ENCODE results near the gene ZNF512B.
A peak's percentile ranks its signal among the peaks of the same experiment; 100 is the strongest.
"Not testable (repeated sequence)": the region's sequence is repeated elsewhere in the genome, so short reads cannot be mapped to it uniquely, and the experiment has no call there.

The ZNF512B gene

DNA sequence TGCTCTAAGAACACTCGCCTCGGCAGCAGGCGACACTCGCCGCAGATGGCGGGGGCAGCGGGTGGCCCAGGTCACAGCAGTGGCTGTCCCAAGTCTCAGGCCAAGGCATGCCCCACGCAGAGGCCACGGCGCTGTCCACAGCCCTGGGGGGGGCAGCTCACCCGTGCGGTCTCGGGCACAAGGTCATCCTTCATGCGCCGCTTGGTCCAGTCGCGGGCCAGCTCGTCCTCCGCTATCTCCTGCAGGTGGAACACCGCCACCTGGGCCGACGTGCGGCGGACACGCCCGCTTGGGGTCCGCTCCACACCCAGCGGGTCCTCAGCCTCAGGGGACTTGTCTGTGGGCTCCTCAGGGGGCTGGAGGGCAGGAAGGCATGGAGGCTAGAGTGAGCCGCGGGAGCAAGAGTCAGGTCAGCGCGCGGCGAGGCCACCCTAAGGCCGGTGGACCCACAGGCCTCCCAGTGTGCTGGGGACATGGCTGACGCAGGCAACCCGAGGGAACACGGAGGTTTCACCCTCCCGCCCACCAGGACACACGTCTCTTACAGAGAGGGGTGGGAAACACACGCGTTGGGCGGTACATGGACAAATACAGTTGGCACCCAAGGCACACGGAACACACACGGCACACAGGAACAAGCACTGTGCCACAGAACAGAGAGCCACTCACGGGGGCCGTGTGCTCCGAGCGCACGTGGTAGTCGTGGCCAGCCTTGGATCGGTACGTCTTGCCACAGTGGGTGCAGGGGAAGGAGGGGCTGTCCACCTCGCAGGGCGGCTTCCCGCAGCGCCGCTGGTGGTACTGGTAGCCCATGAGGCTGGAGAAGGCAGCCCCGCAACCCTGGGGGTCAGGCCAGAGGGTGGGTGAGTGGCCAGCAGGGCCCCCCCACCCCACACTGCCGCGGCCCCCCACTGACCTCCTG, 7.0 kb downstream of the ZNF512B start:
- no peak for DNase-seq (ENCODE audit: low read depth in 2 of 2)

DNA sequence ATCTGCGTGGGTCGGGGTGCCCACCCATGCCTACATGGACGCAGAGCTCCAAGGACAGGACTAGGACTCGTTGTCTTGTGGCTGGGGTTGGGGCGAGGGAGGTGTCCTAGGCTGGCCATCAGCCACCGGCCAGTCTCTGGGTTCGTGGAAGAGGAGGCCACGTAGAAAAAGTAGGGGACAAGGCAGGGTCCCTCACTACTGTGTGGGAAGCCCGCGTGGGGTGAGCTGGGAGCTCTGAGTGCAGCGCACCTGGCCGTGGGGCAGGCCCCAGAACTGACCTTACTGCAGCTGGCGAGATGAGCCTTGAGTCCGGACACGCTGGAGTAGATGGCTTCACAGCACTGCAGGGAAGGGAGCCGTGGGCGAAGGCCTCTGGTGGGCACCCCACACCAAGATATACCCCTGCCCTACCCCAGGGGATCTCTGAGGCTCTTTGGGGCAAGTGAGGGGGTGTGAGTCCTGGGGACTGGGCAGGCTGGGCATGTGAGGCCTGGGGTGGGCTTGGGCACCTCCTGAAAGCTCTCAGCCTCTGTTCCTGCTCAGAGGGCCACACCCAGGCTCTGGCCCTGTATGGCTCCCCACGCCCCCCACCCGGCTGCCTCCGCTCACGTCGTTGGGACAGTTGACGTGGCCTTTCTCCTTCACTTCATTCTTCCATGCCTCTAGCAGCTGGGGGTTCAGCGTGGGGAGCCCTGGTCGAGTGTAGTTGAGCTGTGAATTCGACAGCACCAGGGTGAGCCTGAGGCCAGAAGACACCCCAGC, 7.9 kb downstream of the ZNF512B start:
- DNase-seq (ENCODE audit: low read depth in 2 of 2), result no peak

DNA sequence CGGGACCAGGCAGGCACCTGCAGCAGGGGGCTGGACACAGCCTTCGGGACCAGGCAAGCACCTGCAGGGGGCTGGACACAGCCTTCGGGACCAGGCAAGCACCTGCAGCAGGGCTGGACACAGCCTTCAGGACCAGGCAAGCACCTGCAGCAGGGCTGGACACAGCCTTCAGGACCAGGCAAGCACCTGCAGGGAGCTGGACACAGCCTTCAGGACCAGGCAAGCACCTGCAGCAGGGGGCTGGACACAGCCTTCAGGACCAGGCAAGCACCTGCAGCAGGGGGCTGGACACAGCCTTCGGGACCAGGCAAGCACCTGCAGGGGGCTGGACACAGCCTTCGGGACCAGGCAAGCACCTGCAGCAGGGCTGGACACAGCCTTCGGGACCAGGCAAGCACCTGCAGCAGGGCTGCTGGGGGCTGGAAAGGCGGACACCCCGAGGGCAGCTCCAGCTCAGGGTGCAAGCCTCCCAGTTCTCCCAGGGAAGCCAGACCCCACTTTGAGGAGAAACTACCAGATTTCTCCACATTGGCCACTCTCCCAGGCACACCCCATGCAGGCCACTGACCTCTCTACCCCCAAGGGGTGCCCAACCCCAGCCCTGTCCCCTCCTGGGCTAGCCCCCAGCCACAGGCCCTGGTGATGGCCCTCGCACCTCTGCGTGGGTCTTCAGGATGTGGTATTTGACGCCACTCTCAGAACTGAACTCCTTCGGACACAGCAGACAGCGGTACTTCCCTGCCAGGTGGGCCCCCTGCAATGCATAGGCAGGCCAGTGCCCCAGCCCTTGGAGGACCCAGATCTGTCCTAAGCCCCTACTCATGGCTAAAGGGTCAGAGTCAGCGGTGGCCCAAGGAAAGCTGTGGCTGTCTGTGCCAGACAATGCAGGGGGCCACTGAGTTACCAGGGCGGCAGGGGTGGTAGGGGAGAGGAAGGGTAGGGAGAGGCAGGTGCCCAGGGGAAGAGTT, 8.8 kb downstream of the ZNF512B start:
- DNase-seq (ENCODE audit: low read depth in 2 of 2), result not testable (repeated sequence)

DNA sequence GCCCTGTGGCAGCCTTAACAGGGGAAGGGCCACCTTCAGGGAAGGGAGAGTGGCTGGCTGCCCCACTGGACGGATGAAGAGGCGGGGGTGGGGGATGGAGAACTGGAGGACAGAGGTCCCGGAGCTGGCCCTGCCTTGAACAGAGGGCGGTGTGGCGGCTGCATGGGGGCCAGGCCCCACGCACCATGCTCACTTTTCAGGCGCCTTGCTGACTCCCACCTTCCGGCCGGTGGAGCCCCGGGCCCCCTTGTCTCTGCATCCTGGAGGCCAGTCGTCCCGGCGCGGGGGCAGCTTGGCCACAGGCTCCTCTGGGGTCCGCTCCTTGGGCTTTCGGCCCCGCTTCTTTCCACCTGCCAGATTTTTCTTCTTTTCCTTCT, 10.0 kb downstream of the ZNF512B start:
- DNase-seq (ENCODE audit: low read depth in 2 of 2), result no peak

DNA sequence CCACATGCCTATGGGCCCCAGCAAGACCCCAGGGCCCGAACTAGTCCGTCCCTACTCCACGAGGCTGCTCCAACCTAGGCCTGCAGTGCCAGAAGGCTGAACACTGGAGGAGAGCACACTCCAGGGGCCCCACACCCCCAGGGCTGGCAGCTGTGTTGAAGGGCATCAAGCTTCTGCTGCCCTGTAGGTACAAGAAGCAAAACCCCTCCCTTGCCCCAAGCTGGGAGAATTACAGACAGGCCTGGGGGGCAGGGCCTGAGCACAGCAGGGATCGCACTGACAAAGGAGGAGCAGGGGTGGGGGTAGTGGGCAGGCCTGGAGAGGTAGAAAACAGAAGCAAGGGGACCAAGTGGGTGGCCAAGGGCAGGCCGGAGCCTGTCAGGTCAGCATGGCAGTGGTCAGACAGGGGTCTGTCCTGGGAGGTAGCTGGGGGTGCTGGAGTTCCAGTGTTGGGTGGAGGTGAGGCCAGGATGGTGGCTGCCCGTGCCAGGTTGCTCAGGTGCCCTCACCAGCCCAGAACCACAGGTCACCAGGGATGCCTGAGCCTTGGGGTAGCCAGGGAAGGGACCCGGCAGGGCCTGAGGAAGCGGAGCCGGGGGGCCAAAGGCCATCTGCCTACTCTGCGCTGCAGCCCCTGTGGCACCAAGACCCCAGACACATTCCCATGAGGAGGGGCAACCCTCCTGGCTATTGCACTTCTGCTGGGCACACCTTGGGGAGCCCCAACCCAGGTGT, 10.6 kb downstream of the ZNF512B start:
- DNase-seq (ENCODE audit: low read depth in 2 of 2), result no peak

DNA sequence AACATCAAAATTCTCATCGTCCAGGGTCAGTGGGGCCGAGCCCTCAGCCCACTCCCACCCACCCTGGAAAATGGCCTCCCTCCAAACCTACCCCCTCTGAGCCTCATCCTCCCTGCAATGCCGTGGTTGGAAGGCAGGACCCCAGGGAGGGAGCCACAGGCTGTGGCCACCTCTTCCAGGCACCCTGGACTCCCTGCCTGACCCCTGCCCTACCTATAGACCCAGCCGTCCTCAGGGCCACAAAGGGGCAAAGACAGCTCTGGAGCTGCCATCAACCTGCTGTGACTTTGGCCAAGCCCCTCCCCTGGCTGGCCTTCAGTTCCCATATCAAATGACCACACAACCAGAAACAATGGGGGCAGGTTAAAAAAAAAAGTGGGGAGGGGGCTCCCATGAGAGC, 11.3 kb downstream of the ZNF512B start:
- no peak for DNase-seq (ENCODE audit: low read depth in 2 of 2)

DNA sequence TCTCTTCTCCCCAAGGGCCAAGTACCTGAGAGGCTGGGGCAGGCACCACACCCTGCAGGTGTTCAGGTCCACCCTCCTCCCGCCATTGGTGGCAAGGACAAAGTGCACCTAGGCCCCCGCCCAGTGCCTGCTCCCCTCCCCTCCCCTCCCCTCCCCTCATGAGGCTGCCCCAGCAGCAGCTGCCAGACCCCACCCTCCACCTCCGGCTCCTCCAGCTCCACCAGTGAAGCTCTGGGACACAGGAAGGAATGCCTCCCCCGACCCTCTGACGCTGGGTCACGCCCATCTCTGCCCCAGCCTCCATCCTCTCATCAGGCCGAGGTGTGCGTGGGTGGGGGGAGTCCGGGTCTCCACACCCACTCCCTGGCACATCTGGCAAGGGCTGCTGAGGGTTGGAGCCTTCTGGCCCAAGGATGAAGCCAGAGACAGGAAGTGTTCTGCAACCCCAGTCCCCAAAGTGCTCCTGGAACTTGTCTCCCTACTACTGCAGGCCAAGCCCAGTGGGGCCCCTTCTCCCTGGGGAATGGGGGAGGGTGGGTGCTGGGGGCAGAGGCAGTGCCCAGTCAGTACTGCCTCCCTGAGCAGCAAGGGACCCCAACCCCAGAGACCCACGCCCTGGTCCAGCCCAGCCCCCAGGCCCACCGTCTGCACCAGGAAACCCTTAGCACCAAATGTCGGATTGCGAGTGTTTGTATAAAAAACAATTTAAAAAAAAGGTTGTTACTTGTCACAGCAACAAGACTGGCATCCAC, 11.9 kb downstream of the ZNF512B start:
- no peak for DNase-seq (ENCODE audit: low read depth in 2 of 2)

DNA sequence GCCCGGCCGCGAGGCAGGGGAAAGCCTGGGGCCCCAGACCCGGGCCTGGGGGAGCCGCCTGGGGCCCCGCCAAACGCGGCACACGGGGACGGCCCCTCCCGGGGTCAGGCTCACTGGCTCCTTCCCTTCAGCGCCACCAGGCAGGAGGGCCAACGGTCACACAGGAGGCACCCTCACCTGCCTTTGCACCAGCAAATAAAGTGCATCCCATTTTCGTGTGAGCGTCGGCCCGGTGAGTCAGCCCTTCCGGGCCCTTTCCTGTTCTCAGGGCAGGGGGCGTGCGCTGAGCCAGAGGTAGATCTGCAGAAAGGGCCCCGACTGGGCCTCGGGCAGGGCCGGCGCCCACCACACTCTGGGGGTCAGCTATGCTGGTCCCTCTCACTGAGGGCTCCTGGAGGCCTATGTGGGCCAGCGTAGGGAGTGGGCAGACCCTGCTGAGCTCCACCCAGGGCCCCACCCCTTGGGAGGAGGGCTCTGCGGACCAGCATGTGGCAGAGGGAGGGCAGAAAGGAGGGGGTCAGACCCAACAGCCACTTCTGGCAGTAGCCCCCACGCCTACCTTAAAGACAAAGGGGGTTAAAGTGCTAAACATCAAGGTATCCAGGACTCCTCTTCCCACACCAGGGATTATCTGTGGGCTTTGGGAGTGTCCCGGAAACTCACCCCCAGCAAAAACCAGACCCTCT, 12.6 kb downstream of the ZNF512B start:
- no peak for DNase-seq (ENCODE audit: low read depth in 2 of 2)

DNA sequence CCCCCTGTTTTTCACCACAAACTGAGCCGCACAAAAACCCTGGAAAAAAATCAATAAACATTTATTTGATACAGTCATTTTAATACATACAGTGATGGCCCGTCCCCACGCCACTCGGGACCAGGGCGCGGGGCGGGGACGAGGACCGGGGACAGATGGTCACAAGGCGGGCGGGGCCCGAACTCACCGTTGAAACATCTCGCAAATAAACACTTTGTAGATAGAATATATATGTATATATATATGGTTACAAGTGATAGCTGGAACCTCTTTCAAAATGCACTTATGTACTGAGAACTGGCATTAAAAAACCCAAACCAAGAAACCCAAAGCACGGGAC, 13.1 kb downstream of the ZNF512B start:
- DNase-seq (ENCODE audit: low read depth in 2 of 2), result no peak

DNA sequence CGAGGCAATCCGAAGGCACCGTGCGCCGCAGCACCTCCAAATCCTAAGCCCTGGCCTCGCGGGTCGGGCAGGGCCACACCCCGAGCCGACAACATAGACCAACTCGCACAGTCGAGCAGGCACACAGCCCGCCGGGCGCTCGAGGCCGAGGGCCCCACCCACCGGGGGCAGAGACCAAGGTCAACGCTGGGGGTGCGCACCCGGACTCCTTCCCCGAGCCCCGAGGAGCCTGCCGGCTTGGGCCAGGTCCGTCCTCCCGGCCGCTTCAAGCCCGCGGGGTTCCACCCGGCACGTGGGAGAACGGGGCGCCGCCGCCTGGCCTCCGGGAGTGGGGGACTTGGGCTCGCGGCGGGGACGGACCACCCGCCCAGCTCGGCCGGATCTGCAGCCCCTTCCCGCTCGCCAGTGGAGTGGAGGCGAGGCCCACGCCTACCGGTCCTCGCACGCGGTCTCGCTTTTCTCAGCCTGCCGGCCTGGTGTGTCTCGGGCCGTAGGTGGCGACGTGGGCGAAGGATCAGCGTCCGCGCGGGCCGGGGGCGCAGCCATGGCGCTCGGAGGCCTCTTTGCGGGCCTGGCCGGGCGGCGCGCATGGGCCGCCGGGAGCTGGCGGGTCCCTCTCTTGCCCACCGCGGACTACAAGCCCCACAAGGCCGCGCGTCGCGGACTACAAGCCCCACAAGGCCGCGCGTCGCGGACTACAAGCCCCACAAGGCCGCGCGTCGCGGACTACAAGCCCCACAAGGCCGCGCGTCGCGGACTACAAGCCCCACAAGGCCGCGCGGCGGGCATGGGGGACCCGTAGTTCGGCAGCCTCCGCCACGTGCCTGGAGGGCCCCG, 13.7 kb downstream of the ZNF512B start, which contains the start of gene UCKL1:
Gene UCKL1, minus strand, starts transcription at position 590 of the 837 bp plus-strand sequence. Its CDS starts 44 bp downstream, at position 546.
- DNase-seq (ENCODE audit: low read depth in 2 of 2), result peak; percentile 74 to 78

DNA sequence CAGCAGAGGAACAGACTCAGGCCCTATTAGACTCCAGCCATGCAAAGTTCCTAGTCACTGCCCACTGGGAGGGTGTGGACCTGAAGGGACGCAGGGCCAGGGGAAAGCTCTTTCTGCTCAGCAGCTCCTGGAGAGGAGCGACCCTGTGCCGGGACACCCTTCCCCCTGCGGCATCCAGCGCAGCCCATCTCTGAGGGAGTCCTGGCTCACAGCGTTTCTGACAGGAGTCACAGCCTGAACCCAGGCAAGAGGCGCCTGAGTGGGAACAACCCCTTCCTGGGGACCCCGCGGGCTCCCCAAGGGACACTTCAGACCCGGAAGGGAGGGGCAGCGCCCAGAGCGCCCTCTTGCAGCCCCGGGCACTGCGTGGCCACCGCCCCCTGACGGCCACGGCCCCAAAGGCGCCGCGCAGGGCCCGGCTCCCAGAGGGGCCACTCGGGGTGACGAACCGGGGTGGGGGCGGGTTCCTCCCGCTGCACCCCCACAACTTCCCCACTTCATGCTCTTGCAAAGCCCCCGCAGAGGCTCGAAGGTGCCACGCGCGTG, 14.4 kb downstream of the ZNF512B start:
- no peak for DNase-seq (ENCODE audit: low read depth in 2 of 2)

DNA sequence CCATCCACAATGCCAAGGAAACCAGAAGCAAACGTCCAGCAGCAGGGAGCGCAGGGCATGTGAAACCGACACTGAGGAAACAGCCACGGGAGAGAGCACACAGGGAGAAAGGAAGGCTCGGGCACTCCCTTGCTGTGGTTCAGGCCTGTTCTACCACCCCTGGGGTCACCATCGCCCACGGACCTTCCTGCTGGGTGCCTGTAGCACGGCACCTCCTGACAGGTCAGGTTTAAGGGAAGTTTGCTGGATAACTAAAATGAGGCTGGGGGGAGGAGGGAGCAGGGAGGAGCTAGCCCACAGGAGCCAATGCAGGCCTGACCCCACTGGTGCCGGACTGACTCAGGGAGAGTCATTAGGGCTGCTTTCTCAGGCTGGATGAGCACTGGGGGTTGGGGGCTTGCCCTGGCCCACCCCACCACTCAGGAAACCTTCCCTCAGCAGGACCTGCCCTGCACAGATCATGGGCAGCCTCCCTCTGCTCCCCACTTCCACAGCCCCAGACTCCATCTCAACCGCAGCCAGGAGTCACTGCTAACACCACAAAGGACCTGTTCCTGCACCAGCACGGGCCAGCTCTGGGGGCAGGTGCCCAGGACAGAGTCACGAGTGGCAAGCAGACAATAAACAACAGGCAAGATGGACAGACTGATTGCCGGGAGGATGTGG, 15.8 kb downstream of the ZNF512B start:
- DNase-seq (ENCODE audit: low read depth in 2 of 2), result no peak

DNA sequence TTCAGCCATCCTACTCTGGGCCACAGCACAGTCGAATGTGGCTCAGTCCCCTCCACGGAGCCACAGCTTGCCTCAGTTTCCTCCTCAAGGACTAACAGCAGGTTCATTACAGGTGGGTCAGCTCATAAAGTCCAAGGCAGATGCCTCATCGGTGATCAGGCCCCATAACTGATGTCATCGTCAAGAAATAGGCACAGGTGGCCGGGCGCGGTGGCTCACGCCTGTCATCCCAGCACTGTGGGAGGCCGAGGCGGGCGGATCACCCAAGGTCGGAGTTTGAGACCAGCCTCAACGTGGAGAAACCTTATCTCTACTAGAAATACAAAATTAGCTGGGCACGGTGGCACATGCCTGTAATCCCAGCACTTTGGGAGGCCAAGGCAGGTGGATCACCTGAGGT, 17.0 kb downstream of the ZNF512B start:
- DNase-seq (ENCODE audit: low read depth in 2 of 2), result no peak

DNA sequence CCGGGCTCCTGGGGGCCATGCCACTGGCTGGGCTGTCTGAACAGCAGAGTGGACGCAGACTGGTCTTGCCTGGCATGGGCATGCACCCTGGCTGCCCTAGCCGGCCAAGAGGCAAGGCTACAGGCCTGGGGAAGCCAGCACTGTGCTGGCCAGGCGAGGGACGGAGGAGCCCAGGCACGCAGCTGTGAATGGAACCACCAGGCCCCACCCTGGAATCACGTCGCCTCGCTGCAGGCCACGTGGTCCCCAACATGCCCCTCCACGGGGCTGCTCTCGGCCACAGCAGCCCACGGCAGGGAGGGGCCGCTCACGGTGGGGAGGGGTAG, 17.6 kb downstream of the ZNF512B start:
- DNase-seq (ENCODE audit: low read depth in 2 of 2), result no peak

DNA sequence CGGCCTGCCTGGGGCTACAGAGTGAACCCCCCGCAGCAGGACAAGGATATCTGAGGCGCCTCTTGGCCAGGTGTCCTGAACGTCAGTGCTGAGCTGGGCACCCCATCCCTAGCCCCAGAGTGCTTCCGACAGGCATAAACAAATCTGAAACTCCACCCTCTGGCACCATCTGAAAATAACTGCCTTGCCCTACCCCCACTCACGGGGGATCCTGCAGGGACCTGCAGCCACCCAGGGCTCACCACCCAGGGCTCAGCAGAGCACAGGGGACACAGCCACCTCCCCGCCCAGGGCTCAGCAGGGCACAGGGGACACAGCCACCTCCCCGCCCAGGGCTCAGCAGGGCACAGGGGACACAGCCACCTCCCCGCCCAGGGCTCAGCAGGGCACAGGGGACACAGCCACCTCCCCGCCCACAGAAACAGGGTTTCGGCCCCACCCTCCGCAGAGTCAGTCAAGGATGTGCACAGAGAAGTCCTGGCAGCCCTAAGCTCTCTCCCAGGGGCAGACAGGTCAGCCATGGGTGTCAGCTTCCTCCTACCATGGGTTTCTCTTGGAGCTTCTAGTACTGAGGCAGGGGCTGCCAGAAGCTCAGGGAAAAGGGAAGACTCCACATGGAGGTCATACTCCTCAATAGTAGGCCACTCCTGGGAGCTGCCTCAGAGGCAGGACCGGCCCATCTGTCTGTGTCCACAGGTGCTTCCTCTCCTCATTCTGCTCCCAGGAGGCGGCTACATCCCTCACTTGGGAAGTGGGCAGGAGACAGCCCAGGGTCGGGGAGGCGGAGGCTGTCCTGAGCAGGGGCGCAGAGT, 18.1 kb downstream of the ZNF512B start:
- no peak for DNase-seq (ENCODE audit: low read depth in 2 of 2)

DNA sequence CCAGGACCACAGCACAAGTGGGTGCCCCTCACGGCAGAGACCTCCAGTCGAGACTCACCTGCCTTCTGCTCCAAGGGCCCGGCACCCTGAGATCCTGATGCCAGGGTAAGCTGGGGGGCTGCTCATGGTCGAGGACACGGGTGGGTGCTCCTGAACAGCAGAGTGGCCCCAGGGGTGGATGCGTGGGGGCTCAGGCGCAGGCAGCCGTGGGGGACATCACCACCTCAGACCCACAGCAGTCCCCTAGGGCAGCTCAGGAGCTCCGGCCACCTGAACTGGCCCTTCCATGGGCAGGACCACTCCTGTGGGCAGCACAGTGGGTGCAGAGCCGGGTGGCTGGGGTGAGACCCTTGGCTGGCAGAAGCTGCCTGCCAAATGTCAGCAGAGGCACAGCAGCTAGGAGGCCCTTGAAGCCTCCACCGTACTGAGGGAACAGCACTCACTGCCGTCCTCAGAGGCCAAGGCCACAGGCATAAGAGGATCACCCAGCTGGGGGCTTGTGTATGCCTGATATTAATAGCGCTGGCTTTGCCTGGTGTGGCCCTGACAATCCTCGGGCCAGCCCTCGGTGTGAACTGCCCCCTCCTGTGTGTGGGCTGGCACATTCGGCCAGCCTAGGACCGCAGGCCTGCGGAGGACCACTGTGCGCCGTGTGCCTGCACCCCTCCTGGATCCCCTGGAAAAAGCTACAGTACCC, 18.9 kb downstream of the ZNF512B start:
- no peak for DNase-seq (ENCODE audit: low read depth in 2 of 2)

Data from fibroblast of skin of left quadriceps (primary cell).